Measurements from ENCODE around the gene ZNF418.
"Not testable (repeated sequence)": the region's sequence is repeated elsewhere in the genome, so short reads cannot be mapped to it uniquely, and the experiment has no call there.

The ZNF418 gene

GRCh38 chr19:57888560-57889231 is 46.5 kb downstream of the ZNF418 start, which contains the start of gene ZNF814:
Gene ZNF814 (minus strand): TSS chr19:57889037. CDS start chr19:57888802, 235 bp downstream.
- peak; percentile 52 for DNase-seq (ENCODE audit: low read depth, low spot score)

- no peak for DNase-seq (ENCODE audit: low read depth, low spot score)
Observed at GRCh38 chr19:57888107-57888559, 47.1 kb downstream of the ZNF418 start.

GRCh38 chr19:57887195-57887941 is 47.8 kb downstream of the ZNF418 start:
- DNase-seq (ENCODE audit: low read depth, low spot score), result no peak

GRCh38 chr19:57886046-57886445 is 49.2 kb downstream of the ZNF418 start:
- no peak for DNase-seq (ENCODE audit: low read depth, low spot score)

GRCh38 chr19:57873883-57874799 is 61.1 kb downstream of the ZNF418 start:
- not testable (repeated sequence) for DNase-seq (ENCODE audit: low read depth, low spot score)

GRCh38 chr19:57872450-57872849 is 62.8 kb downstream of the ZNF418 start:
- DNase-seq (ENCODE audit: low read depth, low spot score), result no peak
